Smooth muscle cell (in vitro differentiated cells): Measurements from ENCODE around the gene CASTOR1. TPM values are rescaled to one million over a fixed set of nuclear protein-coding genes. Genes with fewer than 3 reads are reported as not detected.

ENCODE experiments used
- DNase-seq: peaks from one replicate; lab custom pipeline; 2025; ENCODE audit not compliant: unreplicated experiment; lab: John Stamatoyannopoulos, UW
- H2AFZ ChIP-seq: fragments of 200-600 bp; sonication (generic); 2 replicates; pipeline ENCODE4 v1.6.0; 2016; ENCODE audit warnings: antibody characterized with exemption, low read depth, mild to moderate bottlenecking
- H3F3A ChIP-seq: fragments of 200-600 bp; sonication (generic); 2 replicates; pipeline ENCODE4 v1.6.0; 2017; ENCODE audit warnings: antibody characterized with exemption, low read depth
- H3K27ac ChIP-seq: fragments of 200-600 bp; sonication (generic); 2 replicates; pipeline ENCODE4 v1.5.1; 2016; ENCODE audit warnings: low read depth, mild to moderate bottlenecking
- H3K27me3 ChIP-seq: fragments of 200-600 bp; sonication (generic); 2 replicates; pipeline ENCODE4 v1.6.1; 2016; ENCODE audit warnings: low read depth, mild to moderate bottlenecking
- H3K36me3 ChIP-seq: fragments of 200-600 bp; sonication (generic); 2 replicates; pipeline ENCODE4 v1.5.1; 2016; ENCODE audit warnings: low read depth
- H3K4me1 ChIP-seq: fragments of 200-600 bp; sonication (generic); 2 replicates; pipeline ENCODE4 v1.5.1; 2016; ENCODE audit warnings: low read depth
- H3K4me2 ChIP-seq: fragments of 200-600 bp; sonication (generic); 2 replicates; pipeline ENCODE4 v1.6.0; 2016; ENCODE audit warnings: mild to moderate bottlenecking
- H3K4me3 ChIP-seq: fragments of 200-600 bp; sonication (generic); 2 replicates; pipeline ENCODE4 v1.5.1; 2016; ENCODE audit warnings: mild to moderate bottlenecking
- H3K79me2 ChIP-seq: fragments of 200-600 bp; sonication (generic); 2 replicates; pipeline ENCODE4 v1.6.0; 2016; ENCODE audit warnings: low read depth, mild to moderate bottlenecking
- H3K9ac ChIP-seq: fragments of 200-600 bp; sonication (generic); 2 replicates; pipeline ENCODE4 v1.6.0; 2016; ENCODE audit warnings: low read depth
- H3K9me3 ChIP-seq: fragments of 200-600 bp; sonication (generic); replicated peaks from 2 replicates; pipeline ENCODE4 v1.5.1; 2016; ENCODE audit warnings: low read depth
- H4K20me1 ChIP-seq: fragments of 200-600 bp; sonication (generic); 2 replicates; pipeline ENCODE4 v1.6.0; 2016; ENCODE audit warnings: low read depth
- WGBS: methylation state at CpG from one replicate; pipeline ENCODE4 v1.1.7; 2016; ENCODE audit warnings: low lambda C conversion rate; 5-methylcytosine and 5-hydroxymethylcytosine counted together
- polyA plus RNA-seq: library from polyadenylated mRNA; unstranded; fragments of >200 nt; fragmentation: Nextera tagmentation; extraction: Ambion mirVana; gene quantifications from 2 replicates; pipeline ENCODE4 v1.2.1, GENCODE V29; 2016
- total RNA-seq: library from RNA; depleted of rRNA; stranded (reverse); fragments of >200 nt; gene quantifications from 2 replicates; pipeline ENCODE4 v1.2.3, GENCODE V29; 2014
- TF ChIP-seq, protein P1 (sequence below): fragments of 200-600 bp; sonication (generic); IDR thresholded peaks from 2 replicates; pipeline ENCODE4 v1.5.1; 2017; ENCODE audit warnings: borderline replicate concordance, mild to moderate bottlenecking, antibody characterized with exemption; ENCODE audit not compliant: insufficient read depth, poor library complexity, severe bottlenecking

The CASTOR1 gene
- total and polyA plus RNA-seq, 2 experiments from 2014 or later, result 9.8 to 21.8 TPM

DNA sequence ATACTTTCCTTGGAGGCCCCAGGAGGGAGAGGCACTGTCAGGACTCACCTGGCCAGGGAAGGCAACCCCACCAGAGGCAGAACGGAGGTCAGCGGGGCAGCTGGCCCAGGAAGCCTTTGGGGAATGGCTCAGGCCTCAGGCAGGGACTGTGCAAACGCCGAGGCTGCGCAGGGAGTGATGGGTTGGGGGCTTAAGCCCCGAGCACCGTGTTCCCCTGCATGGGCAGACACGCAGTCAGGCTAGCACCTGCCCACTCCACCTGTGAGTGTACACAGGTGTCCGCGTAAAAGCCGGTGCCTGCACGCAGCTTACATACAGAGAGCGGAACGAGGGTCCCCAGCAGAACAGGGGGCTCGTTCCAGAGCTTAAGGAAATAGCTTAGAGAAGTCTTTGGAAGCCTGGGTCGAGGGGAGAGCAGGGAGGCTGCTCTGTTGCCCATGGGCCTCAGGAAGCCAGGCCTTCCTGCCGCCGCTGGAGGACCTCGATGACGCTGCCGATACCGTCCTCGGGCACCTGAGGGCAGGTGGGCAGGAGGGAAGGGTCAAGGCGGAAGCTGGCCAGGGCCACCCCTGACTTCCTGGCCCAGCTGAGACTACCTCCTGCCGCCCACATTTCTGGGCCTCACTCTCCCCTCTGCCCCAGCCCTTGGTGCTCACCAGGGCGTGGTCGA, 4.0 kb downstream of the CASTOR1 start:
- no peak overlapping the region for H3K27ac ChIP-seq
- H3K4me2 ChIP-seq, result no peak overlapping the region
- H3K9me3 ChIP-seq, result no peaks in the 10 kb centered on the region
- peaks cover 5% of the 10 kb centered on the region for H3F3A ChIP-seq
- H3K4me1 ChIP-seq, result peaks cover 14% of the 10 kb centered on the region
- no peak overlapping the region for H2AFZ ChIP-seq
- H4K20me1 ChIP-seq, result peaks cover 10% of the 10 kb centered on the region
- no peak overlapping the region for H3K4me3 ChIP-seq
- H3K79me2 ChIP-seq, result no peaks in the 10 kb centered on the region
- H3K27me3 ChIP-seq, result no peaks in the 10 kb centered on the region
- no peaks in the 10 kb centered on the region for H3K36me3 ChIP-seq
- 92% methylated on average over 26 of the region's 27 CpGs for WGBS
- TF ChIP-seq, protein P1, sequence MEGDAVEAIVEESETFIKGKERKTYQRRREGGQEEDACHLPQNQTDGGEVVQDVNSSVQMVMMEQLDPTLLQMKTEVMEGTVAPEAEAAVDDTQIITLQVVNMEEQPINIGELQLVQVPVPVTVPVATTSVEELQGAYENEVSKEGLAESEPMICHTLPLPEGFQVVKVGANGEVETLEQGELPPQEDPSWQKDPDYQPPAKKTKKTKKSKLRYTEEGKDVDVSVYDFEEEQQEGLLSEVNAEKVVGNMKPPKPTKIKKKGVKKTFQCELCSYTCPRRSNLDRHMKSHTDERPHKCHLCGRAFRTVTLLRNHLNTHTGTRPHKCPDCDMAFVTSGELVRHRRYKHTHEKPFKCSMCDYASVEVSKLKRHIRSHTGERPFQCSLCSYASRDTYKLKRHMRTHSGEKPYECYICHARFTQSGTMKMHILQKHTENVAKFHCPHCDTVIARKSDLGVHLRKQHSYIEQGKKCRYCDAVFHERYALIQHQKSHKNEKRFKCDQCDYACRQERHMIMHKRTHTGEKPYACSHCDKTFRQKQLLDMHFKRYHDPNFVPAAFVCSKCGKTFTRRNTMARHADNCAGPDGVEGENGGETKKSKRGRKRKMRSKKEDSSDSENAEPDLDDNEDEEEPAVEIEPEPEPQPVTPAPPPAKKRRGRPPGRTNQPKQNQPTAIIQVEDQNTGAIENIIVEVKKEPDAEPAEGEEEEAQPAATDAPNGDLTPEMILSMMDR, result no peak
- H3K9ac ChIP-seq, result no peak overlapping the region
- DNase-seq, result no peak

DNA sequence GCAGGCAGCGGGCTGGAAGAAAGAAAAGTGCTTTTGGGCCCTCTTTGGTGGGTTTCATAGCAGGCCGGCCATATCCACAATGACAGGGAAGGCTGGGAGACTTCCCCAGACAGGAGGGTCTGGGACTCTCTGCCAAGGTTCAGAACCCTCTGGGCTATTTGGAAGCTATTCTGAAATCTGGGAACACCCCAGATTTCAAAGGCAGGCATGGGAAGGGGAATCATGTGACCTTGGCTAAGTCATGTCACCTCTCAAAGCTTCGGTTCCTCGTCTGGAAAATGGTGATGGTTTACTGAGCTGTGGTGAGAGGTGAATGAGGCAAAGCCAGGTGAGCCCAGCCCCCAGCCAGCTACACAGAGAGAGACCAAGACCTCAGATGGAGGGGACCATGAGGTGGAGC, 4.6 kb downstream of the CASTOR1 start:
- DNase-seq, result no peak
- H3K9me3 ChIP-seq, result no peaks in the 10 kb centered on the region
- 93% methylated on average over 4 of the region's 4 CpGs for WGBS
- H3K27me3 ChIP-seq, result no peaks in the 10 kb centered on the region
- H2AFZ ChIP-seq, result no peak overlapping the region
- H3K4me3 ChIP-seq, result no peak overlapping the region
- TF ChIP-seq, protein P1, result no peak
- no peak overlapping the region for H3K9ac ChIP-seq
- no peak overlapping the region for H3K27ac ChIP-seq
- H3K79me2 ChIP-seq, result no peaks in the 10 kb centered on the region
- peaks cover 6% of the 10 kb centered on the region for H4K20me1 ChIP-seq
- peaks cover 9% of the 10 kb centered on the region for H3K4me1 ChIP-seq
- H3K4me2 ChIP-seq, result no peak overlapping the region
- no peaks in the 10 kb centered on the region for H3K36me3 ChIP-seq
- H3F3A ChIP-seq, result peaks cover 4% of the 10 kb centered on the region

DNA sequence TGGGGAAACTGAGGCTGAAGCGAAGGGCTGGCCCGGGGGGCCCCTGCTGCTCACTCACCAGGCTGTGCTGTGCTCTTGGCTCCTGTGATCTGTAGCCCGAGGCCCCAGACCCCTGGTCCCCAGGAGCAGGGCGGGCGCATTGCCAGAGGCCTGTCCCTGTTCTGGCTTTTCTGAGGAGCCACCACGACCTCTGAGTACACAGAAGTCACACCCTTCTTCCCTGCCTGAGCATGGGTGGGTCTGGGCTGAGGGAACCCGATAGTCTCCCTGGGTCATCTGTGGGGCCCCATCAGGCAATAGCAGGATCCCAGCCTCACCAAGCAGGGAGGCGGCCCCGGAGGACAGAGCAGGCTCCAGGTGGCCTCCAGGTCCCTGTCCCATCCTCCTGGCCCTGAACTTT, 5.1 kb downstream of the CASTOR1 start:
- H3K4me3 ChIP-seq, result no peak overlapping the region
- H2AFZ ChIP-seq, result no peak overlapping the region
- peaks cover 9% of the 10 kb centered on the region for H3K4me1 ChIP-seq
- no peak overlapping the region for H3K9ac ChIP-seq
- H3K36me3 ChIP-seq, result no peaks in the 10 kb centered on the region
- no peak overlapping the region for H3K4me2 ChIP-seq
- TF ChIP-seq, protein P1, result no peak
- H4K20me1 ChIP-seq, result peaks cover 6% of the 10 kb centered on the region
- H3K79me2 ChIP-seq, result no peaks in the 10 kb centered on the region
- H3K27ac ChIP-seq, result no peak overlapping the region
- DNase-seq, result no peak
- 92% methylated on average over 9 of the region's 9 CpGs for WGBS
- H3F3A ChIP-seq, result peaks cover 4% of the 10 kb centered on the region
- H3K9me3 ChIP-seq, result no peaks in the 10 kb centered on the region
- H3K27me3 ChIP-seq, result no peaks in the 10 kb centered on the region

DNA sequence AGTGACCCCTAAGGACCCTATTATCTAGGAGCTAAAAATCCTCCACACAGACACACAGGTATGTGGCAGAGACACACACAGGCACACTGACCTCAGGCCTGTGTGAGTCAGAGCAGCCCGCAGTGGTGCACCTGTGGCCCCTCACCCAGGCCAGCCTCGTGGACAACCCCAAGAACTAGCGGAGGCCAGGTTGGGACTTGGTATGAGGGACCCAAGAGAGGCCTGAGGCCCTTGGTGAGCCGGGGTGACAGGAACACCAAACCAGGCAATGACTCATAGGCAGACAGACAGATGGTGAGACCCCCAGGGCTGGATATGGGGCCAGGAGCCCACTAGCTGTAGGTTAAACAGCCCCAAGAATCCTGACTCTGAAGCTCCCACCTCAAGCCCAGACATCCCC, 6.0 kb downstream of the CASTOR1 start:
- Histone ChIP-seq H3K27ac (no peak overlapping the region), H3K9me3 (no peaks in the 10 kb centered on the region), H3K9ac (no peak overlapping the region), H3K36me3 (no peaks in the 10 kb centered on the region), H3K4me2 (no peak overlapping the region), H3K4me3 (no peak overlapping the region), H3F3A (peaks cover 4% of the 10 kb centered on the region), H3K4me1 (peaks cover 3% of the 10 kb centered on the region), H2AFZ (no peak overlapping the region), H3K27me3 (no peaks in the 10 kb centered on the region), H4K20me1 (peaks cover 6% of the 10 kb centered on the region), H3K79me2 (no peaks in the 10 kb centered on the region)
- 92% methylated on average over 4 of the region's 4 CpGs for WGBS
- TF ChIP-seq, protein P1, result no peak
- DNase-seq, result no peak
